Measurements from ENCODE around the gene CTSC.

Gene CTSC

DNA sequence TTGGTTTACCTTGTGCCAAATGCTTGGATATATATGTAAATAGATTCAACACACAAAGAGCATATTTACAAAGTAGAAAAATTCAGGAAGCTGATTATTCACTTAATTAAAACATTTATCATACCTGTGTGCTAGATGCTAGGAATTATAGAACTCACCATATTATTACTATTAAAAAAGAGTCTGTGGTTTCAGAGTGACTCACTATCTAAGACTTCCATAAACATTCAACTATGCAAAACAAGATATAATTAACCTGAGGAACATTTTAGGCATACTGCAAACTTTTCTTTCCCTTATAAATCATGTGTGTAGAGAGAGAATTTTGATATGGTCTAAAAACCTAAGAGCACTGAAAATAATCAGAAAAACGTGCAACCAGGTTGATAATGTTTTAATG, 27.3 kb downstream of the CTSC start:
- no peak overlapping the region for H3K27ac ChIP-seq
- no peak overlapping the region for H3K4me3 ChIP-seq
- TF ChIP-seq, protein P1, sequence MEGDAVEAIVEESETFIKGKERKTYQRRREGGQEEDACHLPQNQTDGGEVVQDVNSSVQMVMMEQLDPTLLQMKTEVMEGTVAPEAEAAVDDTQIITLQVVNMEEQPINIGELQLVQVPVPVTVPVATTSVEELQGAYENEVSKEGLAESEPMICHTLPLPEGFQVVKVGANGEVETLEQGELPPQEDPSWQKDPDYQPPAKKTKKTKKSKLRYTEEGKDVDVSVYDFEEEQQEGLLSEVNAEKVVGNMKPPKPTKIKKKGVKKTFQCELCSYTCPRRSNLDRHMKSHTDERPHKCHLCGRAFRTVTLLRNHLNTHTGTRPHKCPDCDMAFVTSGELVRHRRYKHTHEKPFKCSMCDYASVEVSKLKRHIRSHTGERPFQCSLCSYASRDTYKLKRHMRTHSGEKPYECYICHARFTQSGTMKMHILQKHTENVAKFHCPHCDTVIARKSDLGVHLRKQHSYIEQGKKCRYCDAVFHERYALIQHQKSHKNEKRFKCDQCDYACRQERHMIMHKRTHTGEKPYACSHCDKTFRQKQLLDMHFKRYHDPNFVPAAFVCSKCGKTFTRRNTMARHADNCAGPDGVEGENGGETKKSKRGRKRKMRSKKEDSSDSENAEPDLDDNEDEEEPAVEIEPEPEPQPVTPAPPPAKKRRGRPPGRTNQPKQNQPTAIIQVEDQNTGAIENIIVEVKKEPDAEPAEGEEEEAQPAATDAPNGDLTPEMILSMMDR (IDR thresholded peaks at IDR 0.05) = no peak
- no peak for DNase-seq (ENCODE audit: low spot score)

DNA sequence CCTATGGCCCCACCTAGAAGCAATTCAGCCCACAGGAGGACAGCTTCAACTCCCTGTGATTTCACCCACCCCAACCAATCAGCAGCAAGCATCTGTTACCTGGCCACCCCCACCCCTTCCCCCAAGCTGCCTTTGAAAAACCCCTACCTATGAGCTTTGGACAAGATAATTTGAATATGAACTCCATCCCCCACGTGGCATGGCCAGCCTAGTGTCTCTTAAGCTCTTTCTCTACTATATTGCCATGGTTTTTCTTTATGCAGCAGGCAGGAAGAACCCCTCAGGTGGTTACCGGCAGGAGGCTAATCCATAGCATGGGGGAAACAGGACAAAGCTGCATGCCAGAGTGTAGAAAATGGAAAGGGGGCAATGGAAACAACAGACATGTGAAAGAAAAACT, 29.0 kb downstream of the CTSC start:
- TF ChIP-seq, protein P1 (IDR thresholded peaks at IDR 0.05) = no peak
- Histone ChIP-seq H3K27ac (no peak overlapping the region), H3K4me3 (no peak overlapping the region)
- no peak for DNase-seq (ENCODE audit: low spot score)

DNA sequence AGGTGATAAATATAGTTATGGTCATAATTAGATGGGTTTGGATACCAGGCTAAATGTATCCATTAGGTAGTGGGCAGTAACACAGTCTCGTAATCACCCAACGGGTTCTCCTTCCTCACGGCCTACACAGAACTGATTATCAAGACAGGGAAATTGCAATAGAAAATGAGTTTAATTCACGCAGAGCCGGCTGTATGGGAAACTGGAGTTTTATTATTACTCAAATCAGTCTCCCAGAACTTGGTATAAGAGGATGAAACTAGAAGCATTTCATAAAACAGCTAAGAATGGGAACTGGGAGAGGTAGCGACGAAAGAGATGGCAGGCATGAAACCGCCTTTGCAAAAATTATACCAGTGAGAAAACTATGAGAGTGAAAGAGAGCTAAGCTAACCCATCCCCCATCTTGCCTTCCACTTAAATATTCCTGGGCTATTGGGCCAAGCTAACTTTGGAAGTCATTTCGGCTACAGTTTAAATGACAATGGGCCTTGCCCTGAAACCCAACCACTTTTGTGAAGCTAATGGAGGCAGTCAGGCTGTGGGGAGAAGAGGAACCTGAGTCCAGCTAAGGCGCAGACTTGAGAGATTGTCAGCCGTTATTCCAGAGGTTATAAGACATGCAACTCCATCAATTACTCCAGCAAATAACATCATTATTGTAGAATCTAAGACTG, 29.6 kb downstream of the CTSC start:
- DNase-seq (ENCODE audit: low spot score) = no peak
- TF ChIP-seq, protein P1 (IDR thresholded peaks at IDR 0.05) = no peak
- Histone ChIP-seq H3K4me3 (no peak overlapping the region), H3K27ac (no peak overlapping the region)

DNA sequence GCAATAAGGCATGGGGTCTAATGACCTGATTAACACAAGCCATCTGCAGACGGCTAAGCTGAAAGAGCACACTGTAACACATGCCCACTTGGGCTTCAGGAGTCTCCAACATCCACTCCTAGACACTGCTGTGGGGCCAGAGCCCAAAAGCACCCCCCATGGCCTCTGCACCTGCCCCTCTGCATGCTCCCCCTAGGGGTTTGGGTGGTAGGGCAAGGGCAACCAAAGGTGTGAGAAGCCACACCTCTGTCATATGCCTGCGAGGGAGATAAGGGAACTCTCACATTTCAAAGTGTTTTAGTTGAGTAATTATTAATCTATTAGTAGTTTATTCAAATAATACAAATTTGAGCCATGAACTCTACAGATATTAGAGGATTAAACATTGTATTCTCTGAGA, 30.8 kb downstream of the CTSC start:
- TF ChIP-seq, protein P1 (IDR thresholded peaks at IDR 0.05) = no peak
- no peak overlapping the region for H3K27ac ChIP-seq
- no peak overlapping the region for H3K4me3 ChIP-seq
- DNase-seq (ENCODE audit: low spot score) = no peak

DNA sequence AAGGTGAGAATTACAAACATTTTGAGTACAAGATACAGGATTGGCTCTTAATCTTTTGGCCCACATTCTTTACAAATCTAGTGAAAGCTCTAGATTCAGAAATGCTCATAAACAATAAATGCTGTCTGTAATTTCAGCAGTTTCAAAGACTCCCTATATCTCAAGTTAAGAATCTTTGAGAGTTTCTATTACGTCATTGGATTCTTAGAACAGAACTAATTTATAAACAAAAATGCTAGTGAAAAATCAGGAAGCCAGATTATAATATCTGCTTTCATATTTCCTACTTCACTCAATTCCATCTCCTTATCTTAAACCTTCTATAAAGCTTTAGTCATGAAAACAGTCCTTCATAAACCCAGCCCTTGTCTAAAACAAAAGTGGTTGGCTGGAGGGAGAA, 32.1 kb downstream of the CTSC start:
- H3K27ac ChIP-seq = no peak overlapping the region
- DNase-seq (ENCODE audit: low spot score) = no peak
- TF ChIP-seq, protein P1 (IDR thresholded peaks at IDR 0.05) = no peak
- no peak overlapping the region for H3K4me3 ChIP-seq

DNA sequence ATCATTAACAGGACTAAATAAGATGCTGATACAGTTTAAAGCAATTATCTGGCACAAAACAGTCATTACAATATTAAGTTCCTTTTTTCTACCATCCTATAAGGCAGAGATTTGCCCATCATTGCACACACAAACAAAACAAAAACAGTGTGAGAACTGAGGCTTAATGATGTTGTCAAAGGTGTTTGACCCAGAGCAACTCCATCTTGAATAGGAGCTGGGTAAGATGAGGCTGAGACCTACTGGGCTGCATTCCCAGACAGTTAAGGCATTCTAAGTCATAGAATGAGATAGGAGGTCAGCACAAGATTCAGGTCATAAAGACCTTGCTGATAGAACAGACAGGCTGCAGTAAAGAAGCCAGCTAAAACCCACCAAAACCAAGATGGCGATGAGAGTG, 33.2 kb downstream of the CTSC start:
- TF ChIP-seq, protein P1 (IDR thresholded peaks at IDR 0.05) = no peak
- H3K27ac ChIP-seq = no peak overlapping the region
- DNase-seq (ENCODE audit: low spot score) = no peak
- no peak overlapping the region for H3K4me3 ChIP-seq

DNA sequence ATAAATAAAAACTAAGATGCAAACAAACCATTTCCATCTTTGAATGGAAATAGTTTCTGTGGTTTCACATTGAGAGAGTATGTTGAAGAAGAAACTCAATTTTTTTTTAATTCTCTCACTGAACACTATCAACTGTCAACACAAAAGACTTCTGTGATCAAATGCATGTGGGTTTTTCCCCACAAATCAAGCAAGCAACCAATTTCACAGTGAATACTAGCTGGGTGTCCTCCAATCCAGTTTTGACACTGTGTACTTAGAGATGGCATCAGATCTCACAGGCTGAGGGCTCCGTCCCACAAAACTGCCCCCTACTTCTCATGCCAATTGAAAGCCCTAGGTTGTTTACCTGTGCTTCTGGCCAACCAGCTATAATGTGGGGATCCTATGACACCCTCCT, 34.5 kb downstream of the CTSC start:
- DNase-seq (ENCODE audit: low spot score) = no peak
- no peak overlapping the region for H3K27ac ChIP-seq
- no peak overlapping the region for H3K4me3 ChIP-seq
- TF ChIP-seq, protein P1 (IDR thresholded peaks at IDR 0.05) = no peak

Measured in coronary artery (tissue), 2 donors.